ENCODE results near the gene PTPN14. TPM values are rescaled to one million over a fixed set of nuclear protein-coding genes. Genes with fewer than 3 reads are reported as not detected.
"Not testable (repeated sequence)": the region's sequence is repeated elsewhere in the genome, so short reads cannot be mapped to it uniquely, and the experiment has no call there.

The PTPN14 gene
- total RNA-seq, 1 experiment from 2014 or later = 45.2 TPM

- Histone ChIP-seq H3K9me3 (no peaks in the 10 kb centered on the region), H3K27me3 (no peaks in the 10 kb centered on the region), H3K36me3 (peaks cover 2% of the 10 kb centered on the region; the same call in 1 of the 2 replicates), H3K4me3 (no peak overlapping the region)
- DNase-seq = no peak
Measured at GRCh38 chr1:214524824-214525223, 26.6 kb downstream of the PTPN14 start.

GRCh38 chr1:214523124-214523824, 28.1 kb downstream of the PTPN14 start:
- Histone ChIP-seq H3K36me3 (peaks cover 2% of the 10 kb centered on the region; the same call in 1 of the 2 replicates), H3K9me3 (no peaks in the 10 kb centered on the region), H3K4me3 (no peak overlapping the region), H3K27me3 (no peaks in the 10 kb centered on the region)
- DNase-seq = no peak

GRCh38 chr1:214521458-214521857, 29.9 kb downstream of the PTPN14 start:
- H3K27me3 ChIP-seq, DNase-seq, H3K36me3 ChIP-seq, H3K4me3 ChIP-seq, H3K9me3 ChIP-seq: not testable (repeated sequence)

GRCh38 chr1:214520544-214521165, 30.7 kb downstream of the PTPN14 start:
- H3K27me3 ChIP-seq = no peaks in the 10 kb centered on the region
- no peaks in the 10 kb centered on the region for H3K9me3 ChIP-seq
- H3K36me3 ChIP-seq = no peaks in the 10 kb centered on the region; the same call in 1 of the 2 replicates
- H3K4me3 ChIP-seq = no peak overlapping the region
- DNase-seq = no peak

DNA sequence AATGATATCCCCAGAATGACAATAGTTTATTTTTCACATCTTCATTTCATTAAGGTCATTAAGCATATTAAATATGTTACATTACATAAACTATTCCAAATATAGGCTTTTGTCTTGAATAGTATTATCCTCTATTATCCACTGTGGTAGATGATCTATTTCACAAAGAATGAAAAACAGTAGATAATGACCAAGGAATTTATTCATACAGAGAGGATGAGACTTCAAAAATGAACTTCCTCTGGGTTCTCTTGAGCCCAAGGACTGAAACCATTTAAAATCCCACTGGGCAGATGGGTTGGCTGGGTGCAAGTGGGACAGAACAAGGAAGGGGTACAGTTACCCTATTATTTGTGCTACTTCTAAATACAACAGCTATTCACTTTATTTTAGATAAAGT, 33.0 kb downstream of the PTPN14 start:
- DNase-seq = no peak
- H3K4me3 ChIP-seq = no peak overlapping the region

GRCh38 chr1:214516434-214517326, 34.7 kb downstream of the PTPN14 start:
- H3K27me3 ChIP-seq = no peaks in the 10 kb centered on the region
- peaks cover under 1% of the 10 kb centered on the region; the same call in 1 of the 2 replicates for H3K9me3 ChIP-seq
- H3K4me3 ChIP-seq = no peak overlapping the region
- DNase-seq = no peak
- H3K36me3 ChIP-seq = peaks cover under 1% of the 10 kb centered on the region

More for the DNA sequence above, 33.0 kb downstream of the PTPN14 start:
- no peaks in the 10 kb centered on the region; the same call in 1 of the 2 replicates for H3K36me3 ChIP-seq
- no peaks in the 10 kb centered on the region for H3K9me3 ChIP-seq
- no peaks in the 10 kb centered on the region for H3K27me3 ChIP-seq

DNA sequence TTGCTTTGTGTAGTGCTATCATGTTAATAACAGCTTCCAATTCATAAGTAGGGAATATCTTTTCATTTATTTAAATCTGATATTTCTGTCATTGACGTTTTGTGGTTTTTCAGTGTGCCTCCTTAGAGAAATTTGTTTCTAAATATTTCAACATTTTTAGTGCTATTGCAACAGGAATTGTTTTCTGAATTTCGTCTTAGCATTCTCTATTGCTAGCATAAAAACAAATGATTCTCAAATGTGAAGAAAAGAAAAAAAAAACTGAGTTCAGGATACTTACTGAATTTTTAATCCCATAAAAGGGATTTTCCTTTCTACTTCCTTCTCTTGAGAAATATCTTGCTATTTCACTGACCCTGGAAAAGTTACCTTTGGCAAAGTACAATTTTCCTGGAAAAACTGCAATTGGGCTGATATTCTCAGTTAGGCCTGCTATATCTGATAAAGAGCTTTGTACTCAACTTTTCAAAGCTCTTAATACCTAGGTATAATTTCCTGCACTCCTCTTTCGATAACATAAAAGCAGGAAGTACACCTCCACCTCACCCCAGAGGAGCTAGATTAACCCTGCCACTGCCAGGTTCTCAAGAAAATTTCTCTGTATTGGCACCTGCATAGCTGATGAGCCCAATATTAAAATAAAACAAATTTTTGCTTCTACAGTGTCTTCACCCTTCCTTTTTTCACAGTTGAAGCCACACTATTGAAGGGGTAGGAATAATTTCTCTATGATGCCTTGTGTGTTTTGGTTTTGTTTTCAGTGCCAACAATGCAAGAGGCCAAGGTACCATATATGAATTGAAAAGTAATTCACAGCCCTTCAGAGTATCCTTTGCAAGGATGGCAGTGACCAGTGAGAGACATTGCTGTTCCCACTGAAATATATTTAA, 35.6 kb downstream of the PTPN14 start:
- no peak for DNase-seq
- Histone ChIP-seq H3K9me3 (peaks cover 6% of the 10 kb centered on the region), H3K27me3 (no peaks in the 10 kb centered on the region), H3K4me3 (no peak overlapping the region), H3K36me3 (peaks cover 3% of the 10 kb centered on the region)

DNA sequence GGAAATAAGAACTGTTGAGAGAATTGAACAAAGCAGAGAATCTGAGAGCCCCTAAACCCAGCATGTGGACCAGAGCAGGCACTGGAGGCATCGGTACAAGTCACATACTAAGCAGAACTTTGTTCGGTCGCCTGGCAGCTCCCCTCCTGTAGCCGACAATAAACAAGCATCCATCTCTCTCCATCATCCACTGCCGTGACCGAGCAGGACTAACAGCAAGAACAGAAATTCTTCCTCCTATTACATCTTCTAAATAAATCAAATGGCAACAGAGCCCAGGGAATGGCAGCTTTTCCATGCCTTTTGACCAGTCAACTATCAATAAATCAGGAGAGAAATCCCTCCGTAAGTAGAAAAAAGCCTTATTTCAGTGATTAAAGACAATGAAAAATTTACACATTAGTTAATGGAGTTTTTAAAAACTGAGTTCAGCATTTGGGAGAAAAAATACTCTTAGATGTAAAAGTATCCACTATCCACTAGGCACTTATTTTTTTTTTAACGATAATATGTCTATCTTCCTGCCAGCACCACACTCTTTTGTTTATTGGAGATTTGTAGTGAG, 36.5 kb downstream of the PTPN14 start:
- Histone ChIP-seq H3K27me3 (no peaks in the 10 kb centered on the region), H3K4me3 (no peak overlapping the region), H3K36me3 (peaks cover 10% of the 10 kb centered on the region), H3K9me3 (peaks cover 12% of the 10 kb centered on the region)
- no peak for DNase-seq

GRCh38 chr1:214514032-214514818, 37.2 kb downstream of the PTPN14 start:
- Histone ChIP-seq H3K36me3 (peaks cover 17% of the 10 kb centered on the region), H3K27me3 (no peaks in the 10 kb centered on the region), H3K4me3 (no peak overlapping the region), H3K9me3 (peaks cover 14% of the 10 kb centered on the region)
- peak; percentile 76 for DNase-seq

GRCh38 chr1:214513394-214513793, 38.0 kb downstream of the PTPN14 start:
- Histone ChIP-seq H3K9me3 (peaks cover 18% of the 10 kb centered on the region), H3K27me3 (no peaks in the 10 kb centered on the region), H3K36me3 (peaks cover 25% of the 10 kb centered on the region), H3K4me3 (no peak overlapping the region)
- DNase-seq = peak; percentile 44

- H3K36me3 ChIP-seq = peaks cover 26% of the 10 kb centered on the region
- H3K27me3 ChIP-seq = no peaks in the 10 kb centered on the region
- H3K9me3 ChIP-seq = peaks cover 18% of the 10 kb centered on the region
- no peak overlapping the region for H3K4me3 ChIP-seq
- DNase-seq = no peak
Measured at GRCh38 chr1:214511639-214511998, 39.8 kb downstream of the PTPN14 start.

DNA sequence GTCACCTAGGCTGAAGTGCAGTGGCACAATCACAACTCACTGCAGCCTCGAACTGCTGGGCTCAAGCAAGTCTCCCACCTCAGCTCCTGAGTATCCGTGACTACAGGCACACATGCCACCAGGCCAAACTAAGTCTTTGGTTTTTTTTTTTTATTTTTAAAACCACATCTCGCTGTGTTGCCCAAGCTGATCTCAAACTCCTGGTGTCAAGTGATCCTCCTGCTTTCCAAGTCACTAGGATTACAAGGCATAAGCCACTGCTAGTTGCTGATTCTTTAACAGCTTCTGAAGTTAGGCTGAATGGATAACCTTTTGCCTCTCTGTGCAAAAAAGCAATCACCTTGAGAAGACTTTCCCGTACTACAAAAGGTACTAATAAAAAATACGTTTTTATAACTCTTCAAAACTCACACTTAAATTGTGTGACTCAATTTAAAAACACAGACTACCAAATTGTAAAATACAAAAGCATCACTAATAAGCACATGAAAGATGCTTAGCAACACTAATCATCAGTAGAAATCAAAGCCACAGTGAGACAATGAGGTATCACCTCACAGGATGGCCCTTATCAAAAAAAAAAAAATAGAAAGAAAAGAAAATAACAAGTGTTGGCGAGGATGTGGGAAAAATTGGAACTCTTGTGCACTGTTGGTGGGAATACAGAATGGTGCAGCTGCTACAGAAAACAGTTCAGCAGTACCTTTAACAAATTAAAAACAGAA, 40.3 kb downstream of the PTPN14 start:
- Histone ChIP-seq H3K9me3 (peaks cover 18% of the 10 kb centered on the region), H3K27me3 (no peaks in the 10 kb centered on the region), H3K4me3 (no peak overlapping the region), H3K36me3 (peaks cover 27% of the 10 kb centered on the region)
- no peak for DNase-seq

DNA sequence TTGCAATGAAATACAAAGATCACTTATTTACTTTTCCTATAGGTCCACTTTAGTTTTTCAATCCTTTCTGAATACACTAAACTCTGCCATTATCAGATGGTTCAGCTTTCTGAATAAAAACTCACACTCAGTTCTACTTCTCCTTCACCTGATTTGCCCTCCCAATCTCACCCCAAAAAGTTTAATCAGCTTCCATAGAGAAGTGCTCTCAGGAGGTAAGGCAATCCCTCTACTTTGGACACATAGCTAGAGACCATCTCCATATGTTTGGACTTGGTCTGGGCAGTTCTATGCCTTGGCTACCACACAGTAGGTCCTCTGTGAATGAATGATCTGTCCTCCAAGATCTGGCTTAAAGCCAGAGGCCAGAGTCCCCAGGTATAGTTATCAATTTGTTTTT, 40.9 kb downstream of the PTPN14 start:
- no peaks in the 10 kb centered on the region for H3K27me3 ChIP-seq
- no peak for DNase-seq
- peaks cover 18% of the 10 kb centered on the region for H3K9me3 ChIP-seq
- no peak overlapping the region for H3K4me3 ChIP-seq
- H3K36me3 ChIP-seq = peaks cover 27% of the 10 kb centered on the region

GRCh38 chr1:214509622-214510021, 41.8 kb downstream of the PTPN14 start:
- H3K27me3 ChIP-seq, DNase-seq, H3K4me3 ChIP-seq: not testable (repeated sequence)
- Histone ChIP-seq H3K36me3 (peaks cover 27% of the 10 kb centered on the region), H3K9me3 (peaks cover 18% of the 10 kb centered on the region)

- Histone ChIP-seq H3K4me3 (no peak overlapping the region), H3K36me3 (peaks cover 30% of the 10 kb centered on the region), H3K27me3 (no peaks in the 10 kb centered on the region), H3K9me3 (peaks cover 18% of the 10 kb centered on the region)
- no peak for DNase-seq
Measured at GRCh38 chr1:214506972-214507431, 44.4 kb downstream of the PTPN14 start.

All from MG63 (cell line).